ENCODE data around the gene PSMB1. TPM values are rescaled to one million over a fixed set of nuclear protein-coding genes. Genes with fewer than 3 reads are reported as not detected.

The PSMB1 gene
- total RNA-seq, 4 donors from 2014 or later, result 213 to 271 (median 237) TPM

- Histone ChIP-seq H3K27me3 (no peaks in the 10 kb centered on the region), H3K9me3 (no peaks in the 10 kb centered on the region), H3K36me3 (peaks cover 9 to 97% of the 10 kb centered on the region in 2 donors), H3K27ac (no peak overlapping the region), H3K4me3 (no peak overlapping the region), H3K4me1 (no peaks in the 10 kb centered on the region)
- 74 to 83% methylated on average over 1 of the region's 1 CpG for WGBS, 2 donors (ENCODE audit: low coverage in 1 of 2)
- no peak for ATAC-seq
- TF ChIP-seq CTCF (IDR thresholded peaks at IDR 0.05), result no peak
- no peak for TF ChIP-seq EP300 (IDR thresholded peaks at IDR 0.05)
- no peak for TF ChIP-seq POLR2A (IDR thresholded peaks at IDR 0.05)
- TF ChIP-seq POLR2AphosphoS5 (IDR thresholded peaks at IDR 0.05), result no peak
These were observed 22.1 kb upstream of the PSMB1 start for GRCh38 chr6:170575250-170575649.

GRCh38 chr6:170572704-170573466, 19.8 kb upstream of the PSMB1 start:
- Histone ChIP-seq H3K4me1 (no peaks in the 10 kb centered on the region), H3K36me3 (peaks cover 15 to 97% of the 10 kb centered on the region in 2 donors), H3K27me3 (no peaks in the 10 kb centered on the region), H3K4me3 (no peak overlapping the region), H3K27ac (no peak overlapping the region), H3K9me3 (no peaks in the 10 kb centered on the region)
- 80 to 83% methylated on average over 1 to 2 of the region's 2 CpGs for whole genome bisulfite sequencing, 2 donors (ENCODE audit: low coverage in 1 of 2)
- TF ChIP-seq POLR2A (IDR thresholded peaks at IDR 0.05) (no peak), EP300 (IDR thresholded peaks at IDR 0.05) (no peak), POLR2AphosphoS5 (IDR thresholded peaks at IDR 0.05) (no peak)
- no peak for ATAC-seq

GRCh38 chr6:170564936-170565530, 11.9 kb upstream of the PSMB1 start:
- Histone ChIP-seq H3K36me3 (peaks cover 17 to 94% of the 10 kb centered on the region in 2 donors), H3K27ac (no peak overlapping the region), H3K9me3 (no peaks in the 10 kb centered on the region), H3K4me3 (no peak overlapping the region), H3K4me1 (no peaks in the 10 kb centered on the region), H3K27me3 (no peaks in the 10 kb centered on the region)
- WGBS, 2 donors (ENCODE audit: low coverage in 1 of 2), result 98% methylated on average over 6 of the region's 8 CpGs; no CpG with 5 or more reads in 1 of the 2 donors
- no peak for TF ChIP-seq POLR2A (IDR thresholded peaks at IDR 0.05)
- ATAC-seq, result no peak

- Histone ChIP-seq H3K36me3 (peaks cover 11 to 92% of the 10 kb centered on the region in 2 donors), H3K9me3 (no peaks in the 10 kb centered on the region), H3K4me1 (peaks cover 0 to 5% (median 0%) of the 10 kb centered on the region in 3 donors), H3K4me3 (no peak overlapping the region), H3K27me3 (no peaks in the 10 kb centered on the region), H3K27ac (no peak overlapping the region)
- 89 to 90% methylated on average over 3 to 4 of the region's 4 CpGs for WGBS, 2 donors (ENCODE audit: low coverage in 1 of 2)
- no peak for TF ChIP-seq CTCF (IDR thresholded peaks at IDR 0.05)
- no peak for TF ChIP-seq POLR2A (IDR thresholded peaks at IDR 0.05)
- no peak for TF ChIP-seq EP300 (IDR thresholded peaks at IDR 0.05)
- TF ChIP-seq POLR2AphosphoS5 (IDR thresholded peaks at IDR 0.05), result no peak
- ATAC-seq, result no peak
These were observed 8.4 kb upstream of the PSMB1 start for GRCh38 chr6:170561555-170561954.

DNA sequence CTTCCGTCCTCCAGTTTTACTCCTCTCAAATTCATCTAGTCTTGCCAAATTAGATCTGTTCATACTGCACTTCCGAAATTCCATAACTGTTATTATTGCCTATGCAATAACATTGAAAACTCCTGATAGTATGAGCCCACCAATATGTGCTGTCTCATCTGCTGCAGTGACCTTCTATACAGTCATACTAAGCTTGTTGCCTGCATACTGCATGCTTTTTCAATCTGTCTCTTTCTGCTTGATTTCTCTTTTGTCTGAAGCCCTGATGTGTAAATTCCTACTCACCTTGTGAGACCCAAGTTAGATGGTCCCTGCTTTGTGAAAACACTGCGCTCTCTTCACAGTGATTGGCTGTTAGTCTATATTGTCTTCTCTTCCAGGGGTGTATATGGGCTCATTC, 2.2 kb upstream of the PSMB1 start:
- no peaks in the 10 kb centered on the region for H3K27me3 ChIP-seq
- TF ChIP-seq CTCF (IDR thresholded peaks at IDR 0.05) (no peak), POLR2A (IDR thresholded peaks at IDR 0.05) (no peak), EP300 (IDR thresholded peaks at IDR 0.05) (no peak), POLR2AphosphoS5 (IDR thresholded peaks at IDR 0.05) (no peak)
- H3K9me3 ChIP-seq, result no peaks in the 10 kb centered on the region
- H3K4me3 ChIP-seq, result peak overlapping the region; percentile 50 to 81
- 46 to 47% methylated on average over 2 to 3 of the region's 3 CpGs for WGBS, 2 donors (ENCODE audit: low coverage in 1 of 2)
- H3K27ac ChIP-seq, result no peak overlapping the region
- H3K4me1 ChIP-seq, result peaks cover 14 to 47% (median 25%) of the 10 kb centered on the region in 3 donors
- ATAC-seq, result no peak
- H3K36me3 ChIP-seq, result peaks cover 0 to 38% of the 10 kb centered on the region in 2 donors

- no peak for ATAC-seq
- 0 to 2% methylated on average over 5 to 7 of the region's 7 CpGs for WGBS, 2 donors (ENCODE audit: low coverage in 1 of 2)
These were observed 1.7 kb upstream of the PSMB1 start for GRCh38 chr6:170554796-170555137.

More at GRCh38 chr6:170554796-170555137, 1.7 kb upstream of the PSMB1 start:
- no peak for TF ChIP-seq POLR2A (IDR thresholded peaks at IDR 0.05)
- TF ChIP-seq POLR2AphosphoS5 (IDR thresholded peaks at IDR 0.05), result no peak
- Histone ChIP-seq H3K4me3 (peak overlapping the region; percentile 50 to 81), H3K27me3 (no peaks in the 10 kb centered on the region), H3K36me3 (peaks cover 0 to 38% of the 10 kb centered on the region in 2 donors), H3K4me1 (peaks cover 17 to 52% (median 30%) of the 10 kb centered on the region in 3 donors), H3K27ac (peak overlapping the region; percentile 52 to 95 (median 94)), H3K9me3 (no peaks in the 10 kb centered on the region)
